ENCODE results near the gene OR2H1.

DNA sequence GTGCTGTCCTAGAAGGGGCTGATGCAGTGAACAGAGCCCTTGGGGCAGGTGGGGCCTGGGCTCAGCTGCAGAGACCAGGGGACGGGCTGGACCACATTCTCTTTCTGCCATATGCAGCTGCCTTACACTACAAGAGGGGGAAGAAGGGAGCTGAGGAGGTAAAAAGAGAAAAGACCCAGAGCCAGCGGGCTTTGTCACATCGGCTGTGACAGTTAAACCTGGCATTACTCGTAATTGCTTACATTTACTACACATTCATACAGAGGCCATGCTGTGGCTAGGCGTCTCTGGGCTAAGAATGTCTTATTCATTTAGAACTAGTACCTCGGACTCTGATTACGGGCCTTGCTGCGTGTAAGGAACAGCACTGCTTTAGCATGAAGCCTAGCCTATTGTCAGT, 43.6 kb downstream of the OR2H1 start:
- TF ChIP-seq EP300 (IDR thresholded peaks at IDR 0.05) (no peak), POLR2A (IDR thresholded peaks at IDR 0.05) (no peak), POLR2AphosphoS5 (IDR thresholded peaks at IDR 0.05) (no peak)
- TF ChIP-seq, protein P1, sequence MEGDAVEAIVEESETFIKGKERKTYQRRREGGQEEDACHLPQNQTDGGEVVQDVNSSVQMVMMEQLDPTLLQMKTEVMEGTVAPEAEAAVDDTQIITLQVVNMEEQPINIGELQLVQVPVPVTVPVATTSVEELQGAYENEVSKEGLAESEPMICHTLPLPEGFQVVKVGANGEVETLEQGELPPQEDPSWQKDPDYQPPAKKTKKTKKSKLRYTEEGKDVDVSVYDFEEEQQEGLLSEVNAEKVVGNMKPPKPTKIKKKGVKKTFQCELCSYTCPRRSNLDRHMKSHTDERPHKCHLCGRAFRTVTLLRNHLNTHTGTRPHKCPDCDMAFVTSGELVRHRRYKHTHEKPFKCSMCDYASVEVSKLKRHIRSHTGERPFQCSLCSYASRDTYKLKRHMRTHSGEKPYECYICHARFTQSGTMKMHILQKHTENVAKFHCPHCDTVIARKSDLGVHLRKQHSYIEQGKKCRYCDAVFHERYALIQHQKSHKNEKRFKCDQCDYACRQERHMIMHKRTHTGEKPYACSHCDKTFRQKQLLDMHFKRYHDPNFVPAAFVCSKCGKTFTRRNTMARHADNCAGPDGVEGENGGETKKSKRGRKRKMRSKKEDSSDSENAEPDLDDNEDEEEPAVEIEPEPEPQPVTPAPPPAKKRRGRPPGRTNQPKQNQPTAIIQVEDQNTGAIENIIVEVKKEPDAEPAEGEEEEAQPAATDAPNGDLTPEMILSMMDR (IDR thresholded peaks at IDR 0.05) = no peak
